Osteoblast (primary cell): ENCODE data around the gene KCNAB1. TPM values are rescaled to one million over a fixed set of nuclear protein-coding genes. Genes with fewer than 3 reads are reported as not detected.
A peak's percentile ranks its signal among the peaks of the same experiment; 100 is the strongest.

Experiments
- DNase-seq: peaks from one replicate; pipeline ENCODE4 v3.0.0; 2011; ENCODE audit warnings: low spot score, mixed read lengths; ENCODE audit not compliant: insufficient read length; ENCODE audit errors: missing footprints
- H2AFZ ChIP-seq: 2 replicates; pipeline ENCODE4 v1.6.0; 2011; ENCODE audit warnings: mild to moderate bottlenecking, low read length
- H3K27ac ChIP-seq: 2 replicates; pipeline ENCODE4 v1.5.1; 2011; ENCODE audit warnings: mild to moderate bottlenecking, low read depth, low read length, moderate library complexity
- H3K27me3 ChIP-seq: 2 replicates; pipeline ENCODE4 v1.6.0; 2012; ENCODE audit warnings: mild to moderate bottlenecking, control low read depth, inconsistent platforms, low read length, moderate library complexity; ENCODE audit not compliant: insufficient read depth
- H3K36me3 ChIP-seq: 2 replicates; pipeline ENCODE4 v1.5.1; 2011; ENCODE audit warnings: mild to moderate bottlenecking, low read length, control low read depth, moderate library complexity; ENCODE audit not compliant: insufficient read depth
- H3K4me1 ChIP-seq: 2 replicates; pipeline ENCODE4 v1.5.1; 2011; ENCODE audit warnings: mild to moderate bottlenecking, low read length, control low read depth, moderate library complexity; ENCODE audit not compliant: insufficient read depth
- H3K4me2 ChIP-seq: 2 replicates; pipeline ENCODE4 v1.6.0; 2011; ENCODE audit warnings: mild to moderate bottlenecking, low read length; ENCODE audit not compliant: insufficient read depth
- H3K4me3 ChIP-seq: fragments of 200-600 bp; sonication (generic); 3 replicates; pipeline ENCODE4 v1.5.1; 2012; ENCODE audit warnings: mild to moderate bottlenecking, low read length, inconsistent platforms; ENCODE audit not compliant: insufficient read depth
- H3K79me2 ChIP-seq: 2 replicates; pipeline ENCODE4 v1.6.0; 2012; ENCODE audit warnings: mild to moderate bottlenecking, low read length, control low read depth, inconsistent platforms; ENCODE audit not compliant: insufficient read depth
- H3K9me3 ChIP-seq: 2 replicates; pipeline ENCODE4 v1.5.1; 2011; ENCODE audit warnings: low read depth, low read length, control low read depth
- H4K20me1 ChIP-seq: 2 replicates; pipeline ENCODE4 v1.6.0; 2012; ENCODE audit warnings: mild to moderate bottlenecking, low read length, control low read depth; ENCODE audit not compliant: insufficient read depth
- CTCF ChIP-seq: IDR thresholded peaks from 2 replicates; pipeline ENCODE4 v1.5.1; 2011; ENCODE audit warnings: mild to moderate bottlenecking, low read depth, low read length, moderate library complexity; ENCODE audit errors: extremely low read depth
- total RNA-seq: library from RNA; depleted of rRNA; stranded (reverse); fragments of >200 nt; gene quantifications from 2 replicates; pipeline ENCODE4 v1.2.3, GENCODE V29; 2012

KCNAB1 gene
- total RNA-seq, 1 donor, result 0.36 TPM

- no peaks in the 10 kb centered on the region for H3K27me3 ChIP-seq
- no peaks in the 10 kb centered on the region for H3K36me3 ChIP-seq
- H3K4me1 ChIP-seq, result peaks cover 8% of the 10 kb centered on the region
- no peaks in the 10 kb centered on the region for H4K20me1 ChIP-seq
- no peak overlapping the region for H3K4me3 ChIP-seq
- TF ChIP-seq CTCF, result no peak
- H3K4me2 ChIP-seq, result no peak overlapping the region
- H3K9me3 ChIP-seq, result no peaks in the 10 kb centered on the region
- no peak overlapping the region for H2AFZ ChIP-seq
- H3K27ac ChIP-seq, result no peak overlapping the region
- peak; percentile 29 for DNase-seq
- H3K79me2 ChIP-seq, result no peaks in the 10 kb centered on the region
Measured at GRCh38 chr3:156522673-156523072, 402.3 kb downstream of the KCNAB1 start.

GRCh38 chr3:156525808-156526207, 405.4 kb downstream of the KCNAB1 start:
- DNase-seq, result no peak
- H3K79me2 ChIP-seq, result no peaks in the 10 kb centered on the region
- no peak for TF ChIP-seq CTCF
- no peak overlapping the region for H2AFZ ChIP-seq
- no peaks in the 10 kb centered on the region for H3K27me3 ChIP-seq
- H3K27ac ChIP-seq, result no peak overlapping the region
- H4K20me1 ChIP-seq, result no peaks in the 10 kb centered on the region
- H3K36me3 ChIP-seq, result no peaks in the 10 kb centered on the region
- no peaks in the 10 kb centered on the region for H3K4me1 ChIP-seq
- no peaks in the 10 kb centered on the region for H3K9me3 ChIP-seq
- H3K4me3 ChIP-seq, result no peak overlapping the region
- no peak overlapping the region for H3K4me2 ChIP-seq

- Histone ChIP-seq H3K79me2 (no peaks in the 10 kb centered on the region), H3K27me3 (no peaks in the 10 kb centered on the region), H3K9me3 (no peaks in the 10 kb centered on the region), H3K4me1 (no peaks in the 10 kb centered on the region), H3K27ac (no peak overlapping the region), H2AFZ (no peak overlapping the region), H3K4me2 (no peak overlapping the region), H4K20me1 (no peaks in the 10 kb centered on the region), H3K36me3 (no peaks in the 10 kb centered on the region), H3K4me3 (no peak overlapping the region)
- no peak for TF ChIP-seq CTCF
- no peak for DNase-seq
Measured at GRCh38 chr3:156527060-156527459, 406.7 kb downstream of the KCNAB1 start.

- Histone ChIP-seq H3K36me3 (no peaks in the 10 kb centered on the region), H3K27ac (no peak overlapping the region), H3K79me2 (no peaks in the 10 kb centered on the region), H3K27me3 (no peaks in the 10 kb centered on the region), H3K4me3 (no peak overlapping the region), H2AFZ (no peak overlapping the region), H3K4me2 (no peak overlapping the region), H3K4me1 (peaks cover 20% of the 10 kb centered on the region), H4K20me1 (peaks cover 3% of the 10 kb centered on the region), H3K9me3 (no peaks in the 10 kb centered on the region)
- no peak for TF ChIP-seq CTCF
- no peak for DNase-seq
Measured at GRCh38 chr3:156530980-156531379, 410.6 kb downstream of the KCNAB1 start.
